Caco-2 (cell line): ENCODE data around the gene CDH13. TPM values are rescaled to one million over a fixed set of nuclear protein-coding genes. Genes with fewer than 3 reads are reported as not detected.

Source experiments
- BruUV-seq: library from RNA; stranded (reverse); fragments of 400-500 nt; replicated peaks from 2 replicates; lab custom pipeline; 2021; lab: Mats Ljungman, UMichigan
- CTCF ChIA-PET: fragments of 300-600 bp; sonication (Branson Sonifier 250); formaldehyde crosslinking; loops from one replicate; lab custom pipeline; 2022; ENCODE audit warnings: antibody characterized with exemption; lab: Charles Lee
- POLR2A ChIA-PET: fragments of 300-600 bp; sonication (Branson Sonifier 250); formaldehyde crosslinking; loops from one replicate; lab custom pipeline; 2022; ENCODE audit warnings: antibody characterized with exemption; lab: Charles Lee
- DNase-seq, 2 experiments: peaks; one replicate each; pipeline versions ENCODE4 v3.0.0 to v3.0.0-alpha.2; 2020 to 2022
- H3K27me3 ChIP-seq: replicated peaks from 2 replicates; pipeline ENCODE4 v1.6.0; 2011; ENCODE audit warnings: low read length; ENCODE audit not compliant: control insufficient read depth, insufficient read depth
- H3K36me3 ChIP-seq: 2 replicates; pipeline ENCODE4 v1.5.1; 2011; ENCODE audit warnings: low read length; ENCODE audit not compliant: control insufficient read depth, insufficient read depth
- H3K4me1 ChIP-seq: fragments of 250-450 bp; sonication (Bioruptor Pico); 2 replicates; pipeline ENCODE4 v1.5.1; 2020; ENCODE audit warnings: mild to moderate bottlenecking
- H3K4me3 ChIP-seq: 2 replicates; pipeline ENCODE4 v1.5.1; 2011; ENCODE audit warnings: low read depth, mild to moderate bottlenecking, control low read depth, low read length
- H3K9me3 ChIP-seq: fragments of 250-450 bp; sonication (Bioruptor Pico); 2 replicates; pipeline ENCODE4 v1.5.1; 2020; ENCODE audit warnings: mild to moderate bottlenecking, moderate library complexity
- H3K27ac Mint-ChIP-seq: one replicate; pipeline ENCODE4 v1.8.0; 2022; ENCODE audit warnings: mixed read lengths; ENCODE audit not compliant: unreplicated experiment
- H3K27me3 Mint-ChIP-seq: one replicate; pipeline ENCODE4 v1.8.0; 2022; ENCODE audit warnings: mixed read lengths; ENCODE audit not compliant: insufficient read depth, unreplicated experiment
- H3K36me3 Mint-ChIP-seq: one replicate; pipeline ENCODE4 v1.8.0; 2022; ENCODE audit warnings: mild to moderate bottlenecking, mixed read lengths; ENCODE audit not compliant: insufficient read depth, unreplicated experiment
- H3K4me1 Mint-ChIP-seq: one replicate; pipeline ENCODE4 v1.8.0; 2022; ENCODE audit warnings: low read depth, mixed read lengths; ENCODE audit not compliant: unreplicated experiment
- H3K4me3 Mint-ChIP-seq: one replicate; pipeline ENCODE4 v1.8.0; 2022; ENCODE audit warnings: mild to moderate bottlenecking, moderate library complexity, mixed read lengths; ENCODE audit not compliant: unreplicated experiment
- H3K9me3 Mint-ChIP-seq: one replicate; pipeline ENCODE4 v1.8.0; 2022; ENCODE audit warnings: mixed read lengths; ENCODE audit not compliant: unreplicated experiment
- intact Hi-C: fragments of 100-400 bp; cut with micrococcal nuclease; formaldehyde crosslinking; loops from one replicate; pipeline ENCODE4 v1.10.0; 2022; ENCODE audit not compliant: unreplicated experiment
- total RNA-seq: library from RNA; stranded (reverse); gene quantifications from 2 replicates; pipeline ENCODE4 v1.2.3, GENCODE V29; 2022
- TF ChIP-seq, protein P1 (sequence below), 2 experiments: fragments of 200-600 bp in 1 of 2; IDR thresholded peaks; 1 replicate in 1 of 2; 2 replicates in 1 of 2; pipeline versions ENCODE4 v1.5.1 to v1.8.0; 2011 to 2022; ENCODE audit warnings: antibody characterized with exemption in 1 of 2, control low read depth in 1 of 2, inconsistent platforms in 1 of 2, low read depth in 1 of 2, low read length in 1 of 2, mild to moderate bottlenecking in 1 of 2, moderate library complexity in 1 of 2; ENCODE audit not compliant: insufficient read depth in 1 of 2, severe bottlenecking in 1 of 2, unreplicated experiment in 1 of 2

The CDH13 gene
- total RNA-seq, 1 experiment from 2014 or later: 2.2 TPM

DNA sequence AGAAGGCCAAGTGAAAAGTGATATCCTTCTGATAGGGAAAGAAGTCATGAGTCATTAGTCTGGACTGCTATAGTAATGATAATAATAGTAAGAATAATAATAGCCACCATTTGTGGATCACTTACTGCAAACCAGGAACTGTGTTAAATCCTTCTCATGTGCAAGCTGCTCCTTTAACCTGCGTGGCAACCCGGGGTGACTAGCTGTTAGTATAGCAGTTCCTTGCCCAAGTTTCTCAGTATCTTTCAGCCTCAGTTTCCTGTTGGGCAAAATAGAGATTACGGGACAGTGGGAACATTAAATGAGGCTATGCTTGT, 129.5 kb downstream of the CDH13 start:
- TF ChIP-seq, protein P1, sequence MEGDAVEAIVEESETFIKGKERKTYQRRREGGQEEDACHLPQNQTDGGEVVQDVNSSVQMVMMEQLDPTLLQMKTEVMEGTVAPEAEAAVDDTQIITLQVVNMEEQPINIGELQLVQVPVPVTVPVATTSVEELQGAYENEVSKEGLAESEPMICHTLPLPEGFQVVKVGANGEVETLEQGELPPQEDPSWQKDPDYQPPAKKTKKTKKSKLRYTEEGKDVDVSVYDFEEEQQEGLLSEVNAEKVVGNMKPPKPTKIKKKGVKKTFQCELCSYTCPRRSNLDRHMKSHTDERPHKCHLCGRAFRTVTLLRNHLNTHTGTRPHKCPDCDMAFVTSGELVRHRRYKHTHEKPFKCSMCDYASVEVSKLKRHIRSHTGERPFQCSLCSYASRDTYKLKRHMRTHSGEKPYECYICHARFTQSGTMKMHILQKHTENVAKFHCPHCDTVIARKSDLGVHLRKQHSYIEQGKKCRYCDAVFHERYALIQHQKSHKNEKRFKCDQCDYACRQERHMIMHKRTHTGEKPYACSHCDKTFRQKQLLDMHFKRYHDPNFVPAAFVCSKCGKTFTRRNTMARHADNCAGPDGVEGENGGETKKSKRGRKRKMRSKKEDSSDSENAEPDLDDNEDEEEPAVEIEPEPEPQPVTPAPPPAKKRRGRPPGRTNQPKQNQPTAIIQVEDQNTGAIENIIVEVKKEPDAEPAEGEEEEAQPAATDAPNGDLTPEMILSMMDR (IDR thresholded peaks at IDR 0.05; ENCODE audit: insufficient read depth in 1 of 2, low read depth in 1 of 2, low read length in 1 of 2, severe bottlenecking in 1 of 2, unreplicated experiment in 1 of 2): no peak
- Histone ChIP-seq H3K36me3 (no peaks in the 10 kb centered on the region), H3K9me3 (no peaks in the 10 kb centered on the region), H3K27me3 (no peaks in the 10 kb centered on the region), H3K4me3 (no peak overlapping the region), H3K4me1 (no peaks in the 10 kb centered on the region)
- H3K27me3 Mint-ChIP-seq: peaks cover 9% of the 10 kb centered on the region
- no peaks in the 10 kb centered on the region for H3K9me3 Mint-ChIP-seq
- no peak for DNase-seq
- no peak overlapping the region for H3K4me3 Mint-ChIP-seq
- H3K4me1 Mint-ChIP-seq: no peaks in the 10 kb centered on the region
- H3K27ac Mint-ChIP-seq: no peak overlapping the region
- BruUV-seq: no TSS peak
- intact Hi-C loops: loop anchor here (5.0 kb wide), 2 partner anchors 311 to 461 kb away; no protein-coding TSS in a partner anchor
- no peaks in the 10 kb centered on the region for H3K36me3 Mint-ChIP-seq
- CTCF ChIA-PET: no interaction called here
- POLR2A ChIA-PET: no interaction called here

DNA sequence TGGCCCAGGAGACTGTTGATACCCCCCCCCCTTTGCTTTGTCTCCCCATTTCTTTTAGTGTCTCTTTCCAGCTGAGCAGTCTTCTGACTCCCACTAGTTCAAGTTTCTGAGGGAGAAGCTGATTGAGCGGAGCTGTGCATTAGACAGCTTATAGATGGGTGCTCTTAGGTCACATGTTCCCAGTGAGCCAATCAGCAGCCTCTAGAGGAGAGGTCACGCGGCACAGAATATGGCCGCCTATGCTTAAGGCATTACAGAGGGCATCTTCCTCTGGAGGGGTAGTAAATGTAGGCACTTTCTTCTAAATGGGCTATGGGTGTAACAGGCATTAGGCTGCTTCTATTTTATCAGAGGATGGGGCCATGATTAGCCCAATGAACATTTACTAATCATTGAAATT, 131.6 kb downstream of the CDH13 start:
- POLR2A ChIA-PET: no interaction called here
- no peaks in the 10 kb centered on the region for H3K9me3 Mint-ChIP-seq

DNA sequence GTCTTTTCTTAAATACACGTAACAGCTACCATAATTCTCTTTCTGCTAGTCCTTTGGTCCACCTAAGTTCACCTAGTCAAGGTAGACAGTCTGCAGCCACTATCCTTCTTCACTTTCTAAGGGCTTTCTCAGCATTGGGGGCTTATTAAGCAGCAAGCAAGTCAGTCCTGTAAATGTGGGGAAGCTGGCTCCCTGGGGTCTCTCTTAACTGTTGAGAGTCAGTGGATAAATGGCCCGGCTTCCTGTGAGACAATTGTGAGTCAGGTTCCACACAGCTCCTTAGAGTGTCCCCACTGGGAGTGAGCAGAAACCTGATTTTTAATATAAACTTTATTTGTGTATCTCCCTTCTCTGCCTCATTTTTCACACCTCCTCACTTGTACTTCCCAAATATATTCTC, 132.1 kb downstream of the CDH13 start:
- H3K27me3 Mint-ChIP-seq: peaks cover 14% of the 10 kb centered on the region
- ChIA-PET CTCF (no interaction called here), POLR2A (no interaction called here)
- no peaks in the 10 kb centered on the region for H3K36me3 Mint-ChIP-seq
- Histone ChIP-seq H3K4me3 (no peak overlapping the region), H3K27me3 (no peaks in the 10 kb centered on the region), H3K4me1 (no peaks in the 10 kb centered on the region), H3K36me3 (no peaks in the 10 kb centered on the region), H3K9me3 (no peaks in the 10 kb centered on the region)
- intact Hi-C loops: loop anchor here (5.0 kb wide), 2 partner anchors 308 to 458 kb away; no protein-coding TSS in a partner anchor
- H3K4me3 Mint-ChIP-seq: no peak overlapping the region
- TF ChIP-seq, protein P1 (IDR thresholded peaks at IDR 0.05; ENCODE audit: insufficient read depth in 1 of 2, low read depth in 1 of 2, low read length in 1 of 2, severe bottlenecking in 1 of 2, unreplicated experiment in 1 of 2): no peak
- H3K27ac Mint-ChIP-seq: no peak overlapping the region
- BruUV-seq: no TSS peak
- H3K4me1 Mint-ChIP-seq: no peaks in the 10 kb centered on the region
- no peak for DNase-seq
- H3K9me3 Mint-ChIP-seq: no peaks in the 10 kb centered on the region

More for the DNA sequence above, 131.6 kb downstream of the CDH13 start:
- H3K4me1 Mint-ChIP-seq: no peaks in the 10 kb centered on the region
- peaks cover 14% of the 10 kb centered on the region for H3K27me3 Mint-ChIP-seq
- TF ChIP-seq, protein P1 (IDR thresholded peaks at IDR 0.05; ENCODE audit: insufficient read depth in 1 of 2, low read depth in 1 of 2, low read length in 1 of 2, severe bottlenecking in 1 of 2, unreplicated experiment in 1 of 2): no peak
- no peak overlapping the region for H3K27ac Mint-ChIP-seq
- H3K36me3 ChIP-seq: no peaks in the 10 kb centered on the region
- no peaks in the 10 kb centered on the region for H3K4me1 ChIP-seq
- intact Hi-C loops: loop anchor here (5.0 kb wide), 2 partner anchors 309 to 459 kb away; no protein-coding TSS in a partner anchor
- no peak overlapping the region for H3K4me3 ChIP-seq
- DNase-seq: no peak
- H3K4me3 Mint-ChIP-seq: no peak overlapping the region
- no peaks in the 10 kb centered on the region for H3K9me3 ChIP-seq
- BruUV-seq: no TSS peak
- CTCF ChIA-PET: interaction anchor here (0.5 kb wide), 1 partner anchor 888 kb away, joined by 4 read pairs; no protein-coding TSS in a partner anchor
- H3K27me3 ChIP-seq: no peaks in the 10 kb centered on the region
- H3K36me3 Mint-ChIP-seq: no peaks in the 10 kb centered on the region
